OCI-LY3 (cell line): Measurements from ENCODE around the gene C16orf90.

ENCODE experiments used
- CTCF ChIP-seq: fragments of 200-600, 300-600 bp; sonication (generic); IDR thresholded peaks from 2 replicates; pipeline ENCODE4 v1.5.1; 2014; ENCODE audit warnings: antibody characterized with exemption, low read length, low read depth
- EZH2phosphoT487 ChIP-seq: fragments of 200-600 bp; shearing (Covaris generic); IDR thresholded peaks from 2 replicates; pipeline ENCODE4 v1.6.1; 2018; ENCODE audit warnings: antibody characterized with exemption, mixed run types, low read depth

DNA sequence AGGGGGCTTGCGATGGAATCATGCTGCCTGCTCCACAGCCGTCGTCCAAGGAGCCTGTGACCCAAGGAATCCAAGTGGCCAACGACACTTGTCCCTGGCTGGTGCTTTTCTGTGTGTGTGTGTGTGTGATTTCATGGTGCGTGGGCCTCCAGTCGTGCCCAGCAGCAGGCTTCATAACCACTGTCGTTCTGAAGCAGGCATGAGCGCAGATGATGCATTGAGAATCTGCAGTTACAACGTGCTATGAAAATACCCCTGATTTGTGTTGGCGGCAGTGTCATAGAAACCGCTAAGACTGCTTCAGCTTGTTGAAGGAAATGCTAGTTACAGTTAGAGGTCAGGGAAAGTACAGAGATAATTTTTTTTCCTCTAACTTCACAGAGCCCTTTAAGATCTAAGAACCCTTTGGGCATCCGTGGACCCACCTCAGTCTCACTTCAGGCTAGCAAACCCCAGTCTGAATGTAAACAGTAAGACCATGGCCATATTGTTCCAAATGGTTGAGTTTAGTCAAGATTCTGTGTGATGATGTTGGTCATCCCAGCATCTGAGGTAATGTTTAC is 15.6 kb downstream of the C16orf90 start:
- TF ChIP-seq CTCF, result no peak
- TF ChIP-seq EZH2phosphoT487, result no peak
